GM12873 (cell line): ENCODE results near the gene TUBA1C.
A peak's percentile ranks its signal among the peaks of the same experiment; 100 is the strongest.

Experiments used
- CTCF ChIP-seq: IDR thresholded peaks from 2 replicates; pipeline ENCODE4 v1.5.1; 2012; ENCODE audit warnings: low read depth, mild to moderate bottlenecking, moderate library complexity, low read length, control low read depth; ENCODE audit not compliant: insufficient read depth; ENCODE audit errors: missing control alignments

Gene TUBA1C

DNA sequence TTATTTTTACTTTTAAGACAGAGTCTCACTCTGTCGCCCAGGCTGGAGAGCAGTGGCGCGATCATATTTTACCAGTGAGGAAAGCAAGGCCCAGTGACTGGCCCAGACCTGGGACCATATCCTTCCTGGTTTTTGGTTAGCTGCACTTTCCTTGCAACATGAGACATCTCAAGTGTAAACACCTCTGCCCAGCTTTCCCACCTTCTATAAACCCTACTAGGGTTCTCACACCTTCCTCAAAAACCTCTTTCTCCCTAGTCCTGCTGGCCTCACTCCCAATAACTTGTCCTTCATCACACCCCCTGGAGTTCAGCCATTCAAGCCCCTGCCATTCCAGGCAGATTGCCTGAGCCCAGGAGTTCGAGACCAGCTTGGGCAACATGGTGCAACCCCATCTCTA, 19.8 kb downstream of the TUBA1C start:
- no peak for TF ChIP-seq CTCF

- TF ChIP-seq CTCF = no peak
Observed at GRCh38 chr12:49287876-49288275, 23.0 kb downstream of the TUBA1C start.

- peak; percentile 82 for TF ChIP-seq CTCF
Observed at GRCh38 chr12:49288412-49288853, 23.6 kb downstream of the TUBA1C start.

- TF ChIP-seq CTCF = no peak
Observed at GRCh38 chr12:49288922-49289555, 24.2 kb downstream of the TUBA1C start.

GRCh38 chr12:49292729-49293055, 27.8 kb downstream of the TUBA1C start:
- TF ChIP-seq CTCF = no peak

DNA sequence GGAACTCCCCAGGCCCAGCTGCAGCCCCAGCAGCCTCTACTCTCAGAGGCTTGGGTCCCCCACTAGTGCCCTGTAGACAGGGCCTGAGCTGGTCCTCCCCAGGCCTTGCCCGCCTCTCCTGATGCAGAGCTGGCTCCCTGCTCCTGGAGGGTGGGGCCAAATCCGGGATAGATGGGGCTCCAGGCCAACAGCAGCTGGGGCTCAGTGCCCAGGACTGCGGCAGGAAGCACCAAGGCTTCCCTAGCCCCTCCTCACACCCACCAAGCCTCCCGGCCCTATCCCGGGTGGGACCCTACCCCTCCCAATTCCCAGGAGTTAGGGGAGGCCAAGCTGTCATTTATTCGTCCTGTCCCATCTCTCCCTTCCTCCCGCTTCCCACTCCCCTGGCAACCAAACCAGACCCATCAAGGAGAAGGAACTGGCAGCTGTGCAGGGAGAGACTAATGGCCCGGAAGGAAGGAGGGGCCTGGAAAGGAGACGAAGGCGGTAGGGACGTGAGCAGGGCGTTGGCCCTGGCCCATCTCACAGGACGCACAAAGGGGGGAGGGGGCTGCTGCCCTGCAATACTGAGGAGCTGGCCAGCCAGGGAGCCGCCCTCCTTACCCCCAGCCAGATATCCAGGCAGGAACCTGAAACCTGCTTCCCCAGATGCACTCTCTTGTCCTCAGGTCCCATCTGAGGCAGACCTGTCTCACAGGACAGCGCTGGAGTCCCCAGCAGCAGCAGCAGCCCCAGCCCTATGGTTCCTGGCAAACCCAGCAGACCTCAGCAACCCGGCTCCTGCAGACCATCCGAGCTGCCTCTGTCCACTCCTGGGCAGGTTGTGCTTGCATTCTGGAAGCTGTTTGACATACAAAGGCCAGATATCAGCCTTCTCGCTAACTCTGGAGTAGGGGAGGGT, 28.4 kb downstream of the TUBA1C start:
- TF ChIP-seq CTCF = no peak

GRCh38 chr12:49294086-49294803, 29.4 kb downstream of the TUBA1C start:
- TF ChIP-seq CTCF = no peak
